SK-N-SH treated with all-trans-retinoic acid at 6 μM for 48 hours (cell line): ENCODE measurements around the gene ERCC6.

Experiments
- PATZ1 ChIP-seq: fragments of 250-450 bp; sonication (Bioruptor Pico); IDR thresholded peaks from 2 replicates; pipeline ENCODE4 v1.8.0; 2020; ENCODE audit warnings: mild to moderate bottlenecking, moderate library complexity, borderline replicate concordance
- TOX ChIP-seq: fragments of 250-450 bp; sonication (Bioruptor Pico); IDR thresholded peaks from 2 replicates; pipeline ENCODE4 v1.8.0; 2021; ENCODE audit warnings: mild to moderate bottlenecking, moderate library complexity, borderline replicate concordance
- ZFP3 ChIP-seq: fragments of 250-450 bp; sonication (Bioruptor Pico); IDR thresholded peaks from 2 replicates; pipeline ENCODE4 v1.5.0; 2020; ENCODE audit warnings: mild to moderate bottlenecking, moderate library complexity
- ZNF565 ChIP-seq: fragments of 450-650 bp; formaldehyde crosslinking; conservative IDR thresholded peaks from 2 replicates; pipeline ENCODE4 v1.5.0; 2020; ENCODE audit warnings: low read depth, mild to moderate bottlenecking, moderate library complexity
- ZNF70 ChIP-seq: fragments of 450-650 bp; formaldehyde crosslinking; IDR thresholded peaks from 2 replicates; pipeline ENCODE4 v1.5.0; 2020; ENCODE audit warnings: mild to moderate bottlenecking, moderate library complexity

GRCh38 chr10:49538381-49539319 is at the start of gene ERCC6:
- TF ChIP-seq PATZ1 (CRISPR knock-in tag) (no peak), TOX (CRISPR knock-in tag) (no peak), ZNF565 (CRISPR knock-in tag) (no peak), ZNF70 (CRISPR knock-in tag) (no peak), ZFP3 (CRISPR knock-in tag) (no peak)
